GM12892 (cell line): Measurements from ENCODE around the gene TRIO.

ENCODE experiments used
- POLR2A ChIP-seq: IDR thresholded peaks from 2 replicates; pipeline ENCODE4 v1.6.1; 2011; ENCODE audit warnings: low read depth, low read length, control low read depth
- POLR2AphosphoS5 ChIP-seq: IDR thresholded peaks from 2 replicates; pipeline ENCODE4 v1.6.1; 2011; ENCODE audit warnings: low read depth, low read length, control low read depth
- TAF1 ChIP-seq: IDR thresholded peaks from 2 replicates; pipeline ENCODE4 v1.6.1; 2011; ENCODE audit warnings: low read depth, mild to moderate bottlenecking, control low read depth, low read length, borderline replicate concordance

DNA sequence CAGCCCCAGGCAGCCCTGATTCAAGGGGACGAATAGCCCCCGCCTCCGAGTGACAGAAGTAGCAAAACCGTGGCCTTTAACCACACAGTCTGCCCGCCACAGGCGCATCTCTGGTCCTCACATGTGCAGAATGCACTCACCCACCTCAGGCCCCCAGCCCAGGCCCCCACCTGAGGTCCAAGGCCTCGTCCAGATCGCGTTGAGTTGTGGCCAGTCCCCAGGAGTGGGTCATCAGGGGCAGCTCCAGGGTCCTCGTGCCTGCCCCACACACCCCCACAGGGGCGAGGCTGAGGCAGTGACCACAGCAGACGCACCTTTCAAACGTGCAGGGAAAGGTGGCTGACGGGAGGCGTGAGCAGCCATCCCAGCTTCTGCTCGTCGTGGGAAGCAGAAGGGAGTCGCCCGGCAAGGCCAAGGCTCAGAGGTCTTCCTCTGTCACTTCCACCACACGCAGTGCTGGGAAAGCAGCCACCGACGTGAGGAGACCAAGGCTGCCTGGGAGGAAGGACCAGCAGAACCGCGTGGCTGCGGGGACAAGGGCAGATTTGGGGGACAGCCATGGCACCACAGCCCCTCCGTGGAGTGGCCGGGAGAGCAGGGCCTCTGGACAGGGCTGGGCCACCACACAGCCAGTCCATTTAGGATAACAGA, 360.7 kb downstream of the TRIO start:
- TF ChIP-seq POLR2AphosphoS5 (no peak), POLR2A (no peak; the same call in 1 of the 2 replicates), TAF1 (no peak)
